HepG2 (cell line): ENCODE measurements around the gene PCGF2. TPM values are rescaled to one million over a fixed set of nuclear protein-coding genes. Genes with fewer than 3 reads are reported as not detected.
A peak's percentile ranks its signal among the peaks of the same experiment; 100 is the strongest.

Source experiments
- AGO1 ChIP-seq: fragments of 200-400 bp; formaldehyde crosslinking; IDR thresholded peaks from 2 replicates; pipeline ENCODE4 v1.6.1; 2017; ENCODE audit warnings: mild to moderate bottlenecking, low read depth, low read length, moderate library complexity; ENCODE audit not compliant: poor library complexity, severe bottlenecking
- CEBPZ ChIP-seq: IDR thresholded peaks from 2 replicates; pipeline ENCODE4 v1.6.1; 2012; ENCODE audit warnings: low read length, improper control_type of control experiment
- NAIF1 ChIP-seq: sonication (generic); formaldehyde crosslinking; IDR thresholded peaks from 2 replicates; pipeline ENCODE4 v1.5.0; 2020; ENCODE audit warnings: mild to moderate bottlenecking, missing genetic modification reagents, borderline replicate concordance
- POLR2G ChIP-seq: fragments of 200-400 bp; formaldehyde crosslinking; IDR thresholded peaks from 2 replicates; pipeline ENCODE4 v1.6.1; 2018; ENCODE audit warnings: mild to moderate bottlenecking, low read depth, low read length, moderate library complexity
- RXRA ChIP-seq: sonication (generic); formaldehyde crosslinking; IDR thresholded peaks from 2 replicates; pipeline ENCODE4 v1.5.1; 2020; ENCODE audit warnings: missing genetic modification reagents
- STAT6 ChIP-seq: sonication (generic); formaldehyde crosslinking; IDR thresholded peaks from 2 replicates; pipeline ENCODE4 v1.4.0; 2020; ENCODE audit warnings: missing genetic modification reagents, mild to moderate bottlenecking, borderline replicate concordance
- UBTF ChIP-seq: sonication (generic); formaldehyde crosslinking; IDR thresholded peaks from 2 replicates; pipeline ENCODE4 v1.4.0; 2020; ENCODE audit warnings: mild to moderate bottlenecking, missing genetic modification reagents
- ZFP36L2 ChIP-seq: sonication (generic); formaldehyde crosslinking; IDR thresholded peaks from 2 replicates; pipeline ENCODE4 v1.4.0; 2020; ENCODE audit warnings: missing genetic modification reagents
- ZNF768 ChIP-seq: sonication (generic); formaldehyde crosslinking; IDR thresholded peaks from 2 replicates; pipeline ENCODE4 v1.4.0; 2020; ENCODE audit warnings: missing genetic modification reagents
- ZNF775 ChIP-seq: sonication (generic); formaldehyde crosslinking; IDR thresholded peaks from 2 replicates; pipeline ENCODE4 v1.4.0; 2020; ENCODE audit warnings: missing genetic modification reagents, mild to moderate bottlenecking, moderate library complexity, borderline replicate concordance
- polyA plus RNA-seq, 8 experiments: library from polyadenylated mRNA; depleted of rRNA in 3 of 8; stranded (reverse) in 7 of 8; unstranded in 1 of 8; fragments of >200 nt; fragmentation: Illumina TruSeq in 4 of 8; extraction: Trizol in 4 of 8; gene quantifications; 2 replicates each; pipeline versions ENCODE4 v1.2.1 to v1.2.3, GENCODE V29; 2011 to 2016; ENCODE audit warnings: low read depth in 4 of 8, missing spikeins in 1 of 8, mixed read lengths in 1 of 8; ENCODE audit not compliant: insufficient read depth in 1 of 8
- total RNA-seq, 5 experiments: library from RNA; depleted of rRNA; stranded (reverse); fragments of >200 nt; fragmentation: Illumina TruSeq; extraction: Trizol; gene quantifications; 2 replicates each; pipeline ENCODE4 v1.2.3, GENCODE V29; 2016; ENCODE audit warnings: low read depth in 1 of 5
- TF ChIP-seq, protein P1 (sequence below), 2 experiments: sonication (generic) in 1 of 2; formaldehyde crosslinking in 1 of 2; IDR thresholded peaks; 2 replicates each; pipeline versions ENCODE4 v1.4.0 to v1.6.1; 2018 to 2020; ENCODE audit warnings: missing genetic modification reagents in 2 of 2, borderline replicate concordance in 1 of 2, low read depth in 1 of 2, mild to moderate bottlenecking in 1 of 2, missing biosample characterization in 1 of 2
- TF ChIP-seq, protein P2 (sequence below): sonication (generic); formaldehyde crosslinking; IDR thresholded peaks from 2 replicates; pipeline ENCODE4 v1.8.1; 2022; ENCODE audit warnings: mild to moderate bottlenecking, missing genetic modification reagents
- TF ChIP-seq, protein P3 (sequence below): sonication (generic); formaldehyde crosslinking; IDR thresholded peaks from 2 replicates; pipeline ENCODE4 v1.4.0; 2020; ENCODE audit warnings: mild to moderate bottlenecking, missing genetic modification reagents
- TF ChIP-seq, protein P4 (sequence below): sonication (generic); formaldehyde crosslinking; IDR thresholded peaks from 2 replicates; pipeline ENCODE4 v1.4.0; 2020; ENCODE audit warnings: missing genetic modification reagents

PCGF2 gene
- total and polyA plus RNA-seq, 2 of the 13 experiments (the other 11 are each of a cell fraction or from before 2014, with no cell fraction given), result 11.6 to 29.4 TPM

- TF ChIP-seq, protein P1, sequence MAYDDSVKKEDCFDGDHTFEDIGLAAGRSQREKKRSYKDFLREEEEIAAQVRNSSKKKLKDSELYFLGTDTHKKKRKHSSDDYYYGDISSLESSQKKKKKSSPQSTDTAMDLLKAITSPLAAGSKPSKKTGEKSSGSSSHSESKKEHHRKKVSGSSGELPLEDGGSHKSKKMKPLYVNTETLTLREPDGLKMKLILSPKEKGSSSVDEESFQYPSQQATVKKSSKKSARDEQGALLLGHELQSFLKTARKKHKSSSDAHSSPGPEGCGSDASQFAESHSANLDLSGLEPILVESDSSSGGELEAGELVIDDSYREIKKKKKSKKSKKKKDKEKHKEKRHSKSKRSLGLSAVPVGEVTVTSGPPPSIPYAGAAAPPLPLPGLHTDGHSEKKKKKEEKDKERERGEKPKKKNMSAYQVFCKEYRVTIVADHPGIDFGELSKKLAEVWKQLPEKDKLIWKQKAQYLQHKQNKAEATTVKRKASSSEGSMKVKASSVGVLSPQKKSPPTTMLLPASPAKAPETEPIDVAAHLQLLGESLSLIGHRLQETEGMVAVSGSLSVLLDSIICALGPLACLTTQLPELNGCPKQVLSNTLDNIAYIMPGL (CRISPR knock-in tag; IDR thresholded peaks at IDR 0.05; ENCODE audit: borderline replicate concordance in 1 of 2, low read depth in 1 of 2), result peak in 1 of 2 experiments; percentile 23; a peak in 1 of 4 replicates
- TF ChIP-seq, protein P2, sequence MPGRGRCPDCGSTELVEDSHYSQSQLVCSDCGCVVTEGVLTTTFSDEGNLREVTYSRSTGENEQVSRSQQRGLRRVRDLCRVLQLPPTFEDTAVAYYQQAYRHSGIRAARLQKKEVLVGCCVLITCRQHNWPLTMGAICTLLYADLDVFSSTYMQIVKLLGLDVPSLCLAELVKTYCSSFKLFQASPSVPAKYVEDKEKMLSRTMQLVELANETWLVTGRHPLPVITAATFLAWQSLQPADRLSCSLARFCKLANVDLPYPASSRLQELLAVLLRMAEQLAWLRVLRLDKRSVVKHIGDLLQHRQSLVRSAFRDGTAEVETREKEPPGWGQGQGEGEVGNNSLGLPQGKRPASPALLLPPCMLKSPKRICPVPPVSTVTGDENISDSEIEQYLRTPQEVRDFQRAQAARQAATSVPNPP (CRISPR knock-in tag), result no peak
- TF ChIP-seq, protein P3, sequence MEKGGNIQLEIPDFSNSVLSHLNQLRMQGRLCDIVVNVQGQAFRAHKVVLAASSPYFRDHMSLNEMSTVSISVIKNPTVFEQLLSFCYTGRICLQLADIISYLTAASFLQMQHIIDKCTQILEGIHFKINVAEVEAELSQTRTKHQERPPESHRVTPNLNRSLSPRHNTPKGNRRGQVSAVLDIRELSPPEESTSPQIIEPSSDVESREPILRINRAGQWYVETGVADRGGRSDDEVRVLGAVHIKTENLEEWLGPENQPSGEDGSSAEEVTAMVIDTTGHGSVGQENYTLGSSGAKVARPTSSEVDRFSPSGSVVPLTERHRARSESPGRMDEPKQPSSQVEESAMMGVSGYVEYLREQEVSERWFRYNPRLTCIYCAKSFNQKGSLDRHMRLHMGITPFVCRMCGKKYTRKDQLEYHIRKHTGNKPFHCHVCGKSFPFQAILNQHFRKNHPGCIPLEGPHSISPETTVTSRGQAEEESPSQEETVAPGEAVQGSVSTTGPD (CRISPR knock-in tag), result no peak
- TF ChIP-seq ZNF775 (CRISPR knock-in tag) (no peak), ZFP36L2 (CRISPR knock-in tag) (no peak), ZNF768 (CRISPR knock-in tag) (peak; percentile 83; the same call in 1 of the 2 replicates), POLR2G (peak; percentile 53), NAIF1 (CRISPR knock-in tag) (no peak), STAT6 (no peak), UBTF (CRISPR knock-in tag) (peak; percentile 23; the same call in 1 of the 2 replicates), CEBPZ (no peak), AGO1 (no peak), RXRA (CRISPR knock-in tag) (peak; percentile 55; the same call in 1 of the 2 replicates)
- TF ChIP-seq, protein P4, sequence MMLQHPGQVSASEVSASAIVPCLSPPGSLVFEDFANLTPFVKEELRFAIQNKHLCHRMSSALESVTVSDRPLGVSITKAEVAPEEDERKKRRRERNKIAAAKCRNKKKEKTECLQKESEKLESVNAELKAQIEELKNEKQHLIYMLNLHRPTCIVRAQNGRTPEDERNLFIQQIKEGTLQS, result no peak
These were observed 54.3 kb downstream of the PCGF2 start (continued) for GRCh38 chr17:38693700-38694329.
